Common myeloid progenitor, CD34-positive (primary cell): ENCODE results near the gene CPEB1.

Source experiments
- CTCF ChIA-PET: fragments of 350-600 bp; sonication (Branson Sonifier 250); formaldehyde crosslinking; loops from one replicate; lab custom pipeline; 2021; ENCODE audit warnings: antibody characterized with exemption; lab: Charles Lee
- POLR2A ChIA-PET: fragments of 350-600 bp; sonication (Branson Sonifier 250); formaldehyde crosslinking; loops from one replicate; lab custom pipeline; 2021; ENCODE audit warnings: antibody characterized with exemption; lab: Charles Lee
- DNase-seq, 3 donors: peaks; one replicate each; pipeline versions ENCODE4 v3.0.0 to v3.0.0-alpha.2; 2013
- H3K27ac ChIP-seq, 2 experiments: 1 replicate in 1 of 2; 2 replicates in 1 of 2; pipeline ENCODE4 v1.7.0; 2013; ENCODE audit warnings: inconsistent platforms in 2 of 2, low read length in 2 of 2, mild to moderate bottlenecking in 2 of 2, low read depth in 1 of 2, moderate library complexity in 1 of 2; ENCODE audit not compliant: severe bottlenecking in 2 of 2, insufficient read depth in 1 of 2, poor library complexity in 1 of 2
- H3K27me3 ChIP-seq, 5 experiments: replicated peaks in 2 of 5; 1 replicate in 3 of 5; 2 replicates in 2 of 5; pipeline versions ENCODE4 v1.6.1 to v1.7.0; 2013; ENCODE audit warnings: low read length in 4 of 5, mild to moderate bottlenecking in 2 of 5, moderate library complexity in 2 of 5, inconsistent platforms in 1 of 5; ENCODE audit not compliant: insufficient read depth in 5 of 5, control insufficient read depth in 4 of 5
- H3K36me3 ChIP-seq, 4 experiments: 1 replicate in 2 of 4; 2 replicates in 2 of 4; pipeline versions ENCODE4 v1.6.1 to v1.7.0; 2013; ENCODE audit warnings: low read length in 3 of 4, control low read depth in 1 of 4, mild to moderate bottlenecking in 1 of 4; ENCODE audit not compliant: control insufficient read depth in 4 of 4, insufficient read depth in 4 of 4
- H3K4me1 ChIP-seq, 4 experiments: 1 replicate in 3 of 4; 2 replicates in 1 of 4; pipeline versions ENCODE4 v1.6.1 to v1.7.1; 2013; ENCODE audit warnings: low read length in 3 of 4, mild to moderate bottlenecking in 3 of 4, control low read depth in 1 of 4, inconsistent platforms in 1 of 4, moderate library complexity in 1 of 4; ENCODE audit not compliant: control insufficient read depth in 4 of 4, insufficient read depth in 4 of 4; ENCODE audit errors: control extremely low read depth in 1 of 4
- H3K4me3 ChIP-seq, 7 experiments: 1 replicate in 4 of 7; 2 replicates in 3 of 7; pipeline versions ENCODE4 v1.5.1 to v1.7.0; 2013; ENCODE audit warnings: mild to moderate bottlenecking in 7 of 7, low read length in 6 of 7, moderate library complexity in 6 of 7, inconsistent platforms in 2 of 7, low read depth in 2 of 7, control low read depth in 1 of 7; ENCODE audit not compliant: insufficient read depth in 4 of 7, control insufficient read depth in 1 of 7; ENCODE audit errors: extremely low read depth in 1 of 7
- H3K9me3 ChIP-seq, 5 experiments: 1 replicate in 4 of 5; 2 replicates in 1 of 5; pipeline versions ENCODE4 v1.6.1 to v1.7.1; 2013; ENCODE audit warnings: low read length in 4 of 5, mild to moderate bottlenecking in 2 of 5, inconsistent platforms in 1 of 5, low read depth in 1 of 5, moderate library complexity in 1 of 5; ENCODE audit not compliant: control insufficient read depth in 4 of 5, insufficient read depth in 2 of 5; ENCODE audit errors: control extremely low read depth in 1 of 5
- WGBS: methylation state at CpG from one replicate; pipeline ENCODE4 v1.1.5; 2013; ENCODE audit not compliant: insufficient coverage; 5-methylcytosine and 5-hydroxymethylcytosine counted together

Gene CPEB1

GRCh38 chr15:82568986-82569385 is 78.2 kb downstream of the CPEB1 start:
- CTCF ChIA-PET = interaction anchor here (0.9 kb wide), 1 partner anchor 26 kb away, joined by 4 read pairs; no protein-coding TSS in a partner anchor
- H3K9me3 ChIP-seq = no peaks in the 10 kb centered on the region
- WGBS = 97% methylated on average over 4 of the region's 5 CpGs
- DNase-seq = no peak
- no peak overlapping the region for H3K4me3 ChIP-seq
- POLR2A ChIA-PET = interaction anchor here (1.5 kb wide), 1 partner anchor 8 kb away, joined by 3 read pairs; no protein-coding TSS in a partner anchor
- no peaks in the 10 kb centered on the region for H3K36me3 ChIP-seq
- H3K27ac ChIP-seq = no peak overlapping the region
- H3K27me3 ChIP-seq = peaks cover 0 to 19% (median 2%) of the 10 kb centered on the region in 5 experiments
- peaks cover 0 to 8% (median 2%) of the 10 kb centered on the region in 4 experiments for H3K4me1 ChIP-seq

DNA sequence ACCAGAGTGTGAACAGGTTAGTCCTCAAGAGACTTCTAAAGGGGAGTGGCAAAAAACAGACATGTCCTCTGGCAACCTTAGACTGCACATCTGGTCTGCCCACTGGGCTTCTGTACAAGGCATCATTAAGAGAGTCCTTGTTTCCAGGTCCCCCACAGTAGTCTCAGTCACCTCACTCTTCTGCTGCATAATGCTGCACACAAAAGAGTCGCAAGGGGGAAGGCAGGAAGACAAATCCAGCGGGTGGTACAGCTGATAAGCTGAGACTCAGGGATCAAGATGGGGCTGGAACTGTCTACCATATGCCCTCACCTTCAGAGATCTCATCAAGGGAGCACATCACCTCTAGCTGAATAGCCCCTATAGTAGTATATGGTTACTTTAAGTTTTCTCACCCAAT is 79.5 kb downstream of the CPEB1 start:
- 100% methylated on average over 2 of the region's 2 CpGs for WGBS
- Histone ChIP-seq H3K27ac (no peak overlapping the region), H3K4me3 (no peak overlapping the region), H3K4me1 (peaks cover 0 to 8% (median 2%) of the 10 kb centered on the region in 4 experiments), H3K9me3 (no peaks in the 10 kb centered on the region), H3K27me3 (peaks cover 0 to 18% (median 2%) of the 10 kb centered on the region in 5 experiments), H3K36me3 (no peaks in the 10 kb centered on the region)
- ChIA-PET CTCF (no interaction called here), POLR2A (no interaction called here)
- DNase-seq = no peak

DNA sequence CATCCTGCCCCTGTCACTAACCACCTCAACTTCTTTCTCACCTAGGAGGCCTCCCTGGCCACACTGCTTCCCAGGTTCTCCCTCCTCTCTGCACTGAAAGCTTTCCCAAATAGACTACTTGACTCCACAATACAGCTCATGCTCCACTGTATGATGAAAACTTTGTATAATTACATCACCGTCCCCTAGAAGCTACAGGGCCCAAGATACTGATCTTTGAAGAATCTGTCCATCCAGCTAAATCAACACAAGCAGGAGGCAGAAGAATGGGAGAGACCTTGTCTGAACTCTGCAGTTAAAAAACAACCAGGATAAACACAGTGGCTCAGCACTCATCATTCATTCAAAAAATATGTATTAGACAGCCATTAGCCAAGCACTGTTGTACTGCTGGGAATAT is 80.5 kb downstream of the CPEB1 start:
- no peak overlapping the region for H3K4me3 ChIP-seq
- peaks cover 0 to 5% (median 2%) of the 10 kb centered on the region in 4 experiments for H3K4me1 ChIP-seq
- H3K27ac ChIP-seq = no peak overlapping the region
- ChIA-PET CTCF (no interaction called here), POLR2A (no interaction called here)
- no CpG with 5 or more reads among the region's 1 CpG for WGBS
- no peaks in the 10 kb centered on the region for H3K9me3 ChIP-seq
- DNase-seq = no peak
- H3K36me3 ChIP-seq = no peaks in the 10 kb centered on the region
- H3K27me3 ChIP-seq = peaks cover 0 to 13% (median 1%) of the 10 kb centered on the region in 5 experiments

GRCh38 chr15:82558502-82558901 is 88.7 kb downstream of the CPEB1 start:
- no peak for DNase-seq
- H3K27ac ChIP-seq = no peak overlapping the region
- H3K4me1 ChIP-seq = no peaks in the 10 kb centered on the region
- ChIA-PET POLR2A (no interaction called here), CTCF (interaction anchor here (0.7 kb wide), 1 partner anchor 10 kb away, joined by 3 read pairs; no protein-coding TSS in a partner anchor)
- H3K36me3 ChIP-seq = no peaks in the 10 kb centered on the region
- 100% methylated on average over 1 of the region's 1 CpG for WGBS
- peaks cover 0 to 8% (median 0%) of the 10 kb centered on the region in 5 experiments for H3K27me3 ChIP-seq
- no peak overlapping the region for H3K4me3 ChIP-seq
- no peaks in the 10 kb centered on the region for H3K9me3 ChIP-seq

- POLR2A ChIA-PET = no interaction called here
- 83% methylated on average over 1 of the region's 7 CpGs for WGBS
- H3K27me3 ChIP-seq = peaks cover 0 to 4% (median 0%) of the 10 kb centered on the region in 5 experiments
These were observed 90.7 kb downstream of the CPEB1 start for GRCh38 chr15:82556315-82557035.

DNA sequence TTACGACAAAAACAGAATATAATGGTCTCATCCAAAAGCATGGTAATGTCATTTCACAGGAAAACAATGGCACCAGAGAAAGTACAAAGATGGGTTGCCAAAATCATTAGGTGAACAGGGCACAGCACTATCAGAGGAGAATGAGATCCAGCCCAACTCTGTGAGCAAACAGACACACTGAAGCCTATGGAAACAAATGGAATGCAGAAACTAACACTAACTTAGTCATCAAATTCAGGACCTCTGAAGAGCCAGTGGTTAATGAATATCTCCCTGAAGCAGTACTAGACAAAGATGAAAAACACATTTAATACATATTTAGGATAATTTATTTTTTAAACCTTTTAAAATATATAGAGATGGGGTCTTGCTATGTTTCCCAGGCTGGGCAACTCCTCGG is 92.3 kb downstream of the CPEB1 start:
- peaks cover 0 to 11% (median 0%) of the 10 kb centered on the region in 5 experiments for H3K27me3 ChIP-seq
- H3K9me3 ChIP-seq = no peaks in the 10 kb centered on the region
- no peaks in the 10 kb centered on the region for H3K4me1 ChIP-seq
- ChIA-PET POLR2A (no interaction called here), CTCF (no interaction called here)
- no peak for DNase-seq
- no peak overlapping the region for H3K27ac ChIP-seq
- 100% methylated on average over 2 of the region's 2 CpGs for WGBS
- H3K36me3 ChIP-seq = no peaks in the 10 kb centered on the region
- no peak overlapping the region for H3K4me3 ChIP-seq

More at GRCh38 chr15:82556315-82557035, 90.7 kb downstream of the CPEB1 start:
- CTCF ChIA-PET = no interaction called here
- DNase-seq = no peak
- H3K27ac ChIP-seq = no peak overlapping the region
- H3K36me3 ChIP-seq = no peaks in the 10 kb centered on the region
- no peak overlapping the region for H3K4me3 ChIP-seq
- no peaks in the 10 kb centered on the region for H3K4me1 ChIP-seq
- H3K9me3 ChIP-seq = no peaks in the 10 kb centered on the region

GRCh38 chr15:82554351-82554750 is 92.8 kb downstream of the CPEB1 start:
- Histone ChIP-seq H3K36me3 (no peaks in the 10 kb centered on the region), H3K27me3 (peaks cover 0 to 11% (median 0%) of the 10 kb centered on the region in 5 experiments), H3K9me3 (no peaks in the 10 kb centered on the region), H3K4me1 (no peaks in the 10 kb centered on the region), H3K27ac (no peak overlapping the region), H3K4me3 (no peak overlapping the region)
- WGBS = 100% methylated on average over 1 of the region's 1 CpG
- POLR2A ChIA-PET = no interaction called here
- no peak for DNase-seq
- CTCF ChIA-PET = interaction anchor here (0.7 kb wide), 1 partner anchor 11 kb away, joined by 3 read pairs; no protein-coding TSS in a partner anchor
